ENCODE data around the gene SAPCD2. TPM values are rescaled to one million over a fixed set of nuclear protein-coding genes. Genes with fewer than 3 reads are reported as not detected.

Gene SAPCD2
- total and polyA plus RNA-seq, 9 of the 15 experiments (the other 6 are each of a cell fraction or from before 2014, with no cell fraction given): 3.4 to 91.8 (median 18.8) TPM

GRCh38 chr9:137114613-137115393, 44.4 kb upstream of the SAPCD2 start, which contains the start of gene DPP7 (continued):
- TF ChIP-seq ZEB2 (IDR thresholded peaks at IDR 0.05): no peak
- peak; percentile 26; the same call in 1 of the 2 replicates for TF ChIP-seq GABPA (tag; conservative IDR thresholded peaks at IDR 0.05; ENCODE audit: low read depth)
- TF ChIP-seq HIVEP1 (CRISPR knock-in tag; IDR thresholded peaks at IDR 0.05): no peak
- no peak for TF ChIP-seq CTCF (IDR thresholded peaks at IDR 0.05 in 2 of 3, conservative IDR thresholded peaks at IDR 0.05 in 1 of 3; ENCODE audit: insufficient read depth in 2 of 3, low read depth in 1 of 3, low read length in 3 of 3)
- TF ChIP-seq ZFP1 (CRISPR knock-in tag; IDR thresholded peaks at IDR 0.05): no peak
- no peak for TF ChIP-seq ZNF239 (CRISPR knock-in tag; IDR thresholded peaks at IDR 0.05)
- TF ChIP-seq HNRNPUL1 (IDR thresholded peaks at IDR 0.05; ENCODE audit: low read length): no peak
- no peak for TF ChIP-seq RBM25 (IDR thresholded peaks at IDR 0.05; ENCODE audit: low read depth, low read length, severe bottlenecking)
- TF ChIP-seq LCOR (CRISPR knock-in tag; IDR thresholded peaks at IDR 0.05): no peak
- TF ChIP-seq THRA (IDR thresholded peaks at IDR 0.05): no peak
- no peak for TF ChIP-seq CREBBP (IDR thresholded peaks at IDR 0.05; ENCODE audit: low read depth, low read length)
- no peak for TF ChIP-seq ZNF12 (CRISPR knock-in tag; IDR thresholded peaks at IDR 0.05)
- TF ChIP-seq NR2F6 (CRISPR knock-in tag; IDR thresholded peaks at IDR 0.05): no peak
- no peak for TF ChIP-seq DPF2 (IDR thresholded peaks at IDR 0.05)
- TF ChIP-seq CBFA2T2 (conservative IDR thresholded peaks at IDR 0.05): peak; percentile 36
- TF ChIP-seq YY1 (IDR thresholded peaks at IDR 0.05; ENCODE audit: borderline replicate concordance in 1 of 3, control insufficient read depth in 1 of 3, extremely low read depth in 1 of 3, insufficient read depth in 3 of 3, insufficient read length in 1 of 3, insufficient replicate concordance in 2 of 3, low read depth in 1 of 3, low read length in 2 of 3): peak in 2 of 3 experiments; percentile 52 to 60
- no peak for TF ChIP-seq LEF1 (IDR thresholded peaks at IDR 0.05)
- 0 out of 2 replicates have a peak, but pooled peaks have one; percentile 22 for TF ChIP-seq FOXJ2 (tag; IDR thresholded peaks at IDR 0.05)
- no peak for TF ChIP-seq SMAD1 (IDR thresholded peaks at IDR 0.05; ENCODE audit: low read depth, low read length, partially characterized antibody)
- TF ChIP-seq ZNF707 (CRISPR knock-in tag; conservative IDR thresholded peaks at IDR 0.05): no peak

All from K562 (cell line).